HEK293T (cell line): Measurements from ENCODE around the gene SLC25A6.

ENCODE experiments used
- CTBP1 ChIP-seq: fragments of 450-650 bp; IDR thresholded peaks from 2 replicates; pipeline ENCODE4 v1.6.1; 2016; ENCODE audit warnings: borderline replicate concordance
- ELF4 ChIP-seq: fragments of 450-650 bp; IDR thresholded peaks from 2 replicates; pipeline ENCODE4 v1.6.1; 2017; ENCODE audit warnings: antibody characterized with exemption
- FOXK2 ChIP-seq: fragments of 450-650 bp; IDR thresholded peaks from 2 replicates; pipeline ENCODE4 v1.6.1; 2016; ENCODE audit warnings: mild to moderate bottlenecking
- FOXM1 ChIP-seq: fragments of 450-650 bp; IDR thresholded peaks from 2 replicates; pipeline ENCODE4 v1.6.1; 2017; ENCODE audit warnings: mild to moderate bottlenecking, borderline replicate concordance
- HDGF ChIP-seq: fragments of 450-650 bp; IDR thresholded peaks from 2 replicates; pipeline ENCODE4 v1.6.1; 2017; ENCODE audit warnings: antibody characterized with exemption, borderline replicate concordance
- LEF1 ChIP-seq: fragments of 450-650 bp; IDR thresholded peaks from 2 replicates; pipeline ENCODE4 v1.6.1; 2017; ENCODE audit warnings: mild to moderate bottlenecking, borderline replicate concordance
- NFRKB ChIP-seq: fragments of 450-650 bp; IDR thresholded peaks from 2 replicates; pipeline ENCODE4 v1.6.1; 2016; ENCODE audit warnings: mild to moderate bottlenecking, moderate library complexity
- SP1 ChIP-seq: fragments of 450-650 bp; IDR thresholded peaks from 2 replicates; pipeline ENCODE4 v1.6.1; 2017
- SUZ12 ChIP-seq: fragments of 450-650 bp; IDR thresholded peaks from 2 replicates; pipeline ENCODE4 v1.6.1; 2016; ENCODE audit warnings: mild to moderate bottlenecking
- TARDBP ChIP-seq: fragments of 450-650 bp; IDR thresholded peaks from 2 replicates; pipeline ENCODE4 v1.6.1; 2016
- TF ChIP-seq, protein P1 (sequence below): fragments of 450-650 bp; IDR thresholded peaks from 2 replicates; pipeline ENCODE4 v1.6.1; 2016

- TF ChIP-seq SP1 (no peak), CTBP1 (no peak), ELF4 (no peak), FOXM1 (no peak), LEF1 (no peak), TARDBP (no peak), FOXK2 (no peak), SUZ12 (no peak), HDGF (no peak), NFRKB (no peak)
- TF ChIP-seq, protein P1, sequence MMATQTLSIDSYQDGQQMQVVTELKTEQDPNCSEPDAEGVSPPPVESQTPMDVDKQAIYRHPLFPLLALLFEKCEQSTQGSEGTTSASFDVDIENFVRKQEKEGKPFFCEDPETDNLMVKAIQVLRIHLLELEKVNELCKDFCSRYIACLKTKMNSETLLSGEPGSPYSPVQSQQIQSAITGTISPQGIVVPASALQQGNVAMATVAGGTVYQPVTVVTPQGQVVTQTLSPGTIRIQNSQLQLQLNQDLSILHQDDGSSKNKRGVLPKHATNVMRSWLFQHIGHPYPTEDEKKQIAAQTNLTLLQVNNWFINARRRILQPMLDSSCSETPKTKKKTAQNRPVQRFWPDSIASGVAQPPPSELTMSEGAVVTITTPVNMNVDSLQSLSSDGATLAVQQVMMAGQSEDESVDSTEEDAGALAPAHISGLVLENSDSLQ = no peak
These were observed 30.0 kb downstream of the SLC25A6 start for GRCh38 chrX:1361910-1362309.
